Measurements from ENCODE around the gene PCDHGA12. TPM values are rescaled to one million over a fixed set of nuclear protein-coding genes. Genes with fewer than 3 reads are reported as not detected.

Gene PCDHGA12
- total RNA-seq, result 25.1 and 30.2 TPM in 2 replicates

DNA sequence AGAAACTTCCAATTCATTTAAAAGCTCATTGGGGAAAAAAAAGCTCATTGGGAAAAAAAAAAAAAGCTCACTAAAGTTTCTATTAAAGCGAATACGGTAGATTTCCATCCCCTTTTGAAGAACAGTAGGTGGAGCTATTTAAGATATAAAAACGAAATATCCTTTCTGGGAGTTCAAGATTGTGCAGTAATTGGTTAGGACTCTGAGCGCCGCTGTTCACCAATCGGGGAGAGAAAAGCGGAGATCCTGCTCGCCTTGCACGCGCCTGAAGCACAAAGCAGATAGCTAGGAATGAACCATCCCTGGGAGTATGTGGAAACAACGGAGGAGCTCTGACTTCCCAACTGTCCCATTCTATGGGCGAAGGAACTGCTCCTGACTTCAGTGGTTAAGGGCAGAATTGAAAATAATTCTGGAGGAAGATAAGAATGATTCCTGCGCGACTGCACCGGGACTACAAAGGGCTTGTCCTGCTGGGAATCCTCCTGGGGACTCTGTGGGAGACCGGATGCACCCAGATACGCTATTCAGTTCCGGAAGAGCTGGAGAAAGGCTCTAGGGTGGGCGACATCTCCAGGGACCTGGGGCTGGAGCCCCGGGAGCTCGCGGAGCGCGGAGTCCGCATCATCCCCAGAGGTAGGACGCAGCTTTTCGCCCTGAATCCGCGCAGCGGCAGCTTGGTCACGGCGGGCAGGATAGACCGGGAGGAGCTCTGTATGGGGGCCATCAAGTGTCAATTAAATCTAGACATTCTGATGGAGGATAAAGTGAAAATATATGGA is at the start of gene PCDHGA12:
Gene PCDHGA12 (plus strand): TSS at position 176 of the 782 bp plus-strand sequence. CDS start 253 bp downstream, at position 429.

DNA sequence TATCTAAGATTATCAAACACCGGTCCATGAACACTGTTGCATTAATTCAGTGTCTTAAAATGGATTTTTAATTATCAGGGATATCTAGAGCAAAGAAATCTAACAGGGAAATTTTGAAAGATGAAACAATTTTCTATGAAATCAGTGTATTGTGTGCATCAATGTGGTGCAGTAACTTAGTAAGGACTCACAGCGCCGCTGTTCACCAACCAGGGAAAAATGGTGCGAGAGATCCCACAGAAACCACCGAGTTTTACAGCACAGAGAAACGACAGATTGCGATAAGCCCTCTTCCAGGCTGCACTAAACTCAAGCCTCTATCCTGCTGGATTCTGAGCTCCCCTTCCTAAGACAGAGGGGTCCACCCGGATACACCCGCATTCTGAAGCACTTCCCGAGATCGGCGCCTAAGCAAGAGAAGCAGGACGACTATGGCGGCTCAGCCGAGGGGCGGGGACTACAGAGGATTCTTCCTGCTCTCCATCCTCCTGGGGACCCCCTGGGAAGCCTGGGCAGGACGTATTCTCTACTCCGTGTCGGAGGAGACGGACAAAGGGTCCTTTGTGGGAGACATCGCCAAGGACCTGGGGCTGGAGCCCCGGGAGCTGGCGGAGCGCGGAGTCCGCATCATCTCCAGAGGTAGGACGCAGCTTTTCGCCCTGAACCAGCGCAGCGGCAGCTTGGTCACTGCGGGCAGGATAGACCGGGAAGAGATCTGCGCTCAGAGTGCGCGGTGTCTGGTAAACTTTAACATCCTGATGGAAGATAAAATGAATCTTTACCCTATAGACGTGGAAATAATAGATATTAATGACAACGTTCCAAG is 47.6 kb upstream of the PCDHGA12 start, which contains the start of gene PCDHGA7:
Gene PCDHGA7 (plus strand): TSS at position 274 of the 826 bp plus-strand sequence. CDS start 158 bp downstream, at position 432.

GRCh38 chr5:141387557-141388311 is 42.6 kb upstream of the PCDHGA12 start, which contains the start of gene PCDHGB4:
Gene PCDHGB4, plus strand, starts transcription at chr5:141387698. Its CDS starts 187 bp downstream, at chr5:141387885.

GRCh38 chr5:141392429-141393198 is 37.7 kb upstream of the PCDHGA12 start, which contains the start of gene PCDHGA8:
Gene PCDHGA8, plus strand, starts transcription at chr5:141392633. Its CDS starts 181 bp downstream, at chr5:141392814.

GRCh38 chr5:141397756-141398551 is 32.4 kb upstream of the PCDHGA12 start, which contains the start of gene PCDHGB5:
Gene PCDHGB5, plus strand, starts transcription at chr5:141397947. Its CDS starts 181 bp downstream, at chr5:141398128.

DNA sequence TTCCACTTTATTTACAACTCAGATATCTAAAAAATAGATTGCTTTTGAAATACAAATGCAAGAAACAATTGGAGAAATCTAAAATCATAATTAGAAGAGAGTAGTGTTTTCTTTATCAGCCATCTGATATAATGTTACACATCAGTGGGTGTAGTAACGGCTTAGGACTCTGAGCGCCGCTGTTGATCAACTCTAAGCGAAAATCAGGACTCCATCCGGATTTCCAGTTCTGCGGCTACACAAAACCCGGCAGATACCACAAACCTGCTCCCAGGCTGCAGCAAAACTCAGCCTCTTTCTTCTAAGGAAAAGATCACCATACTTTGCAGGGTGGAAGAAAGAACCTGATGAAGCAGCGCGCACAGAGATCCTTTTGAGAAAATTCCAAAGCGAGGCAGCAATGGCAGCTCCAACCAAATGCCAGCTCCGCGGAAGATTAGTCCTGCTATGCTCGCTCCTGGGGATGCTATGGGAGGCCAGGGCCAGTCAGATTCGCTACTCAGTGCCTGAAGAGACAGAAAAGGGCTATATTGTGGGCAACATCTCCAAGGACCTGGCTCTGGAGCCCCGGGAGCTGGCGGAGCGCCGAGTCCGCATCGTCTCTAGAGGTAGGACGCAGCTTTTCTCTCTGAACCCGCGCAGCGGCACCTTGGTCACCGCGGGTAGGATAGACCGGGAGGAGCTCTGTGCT is 27.6 kb upstream of the PCDHGA12 start, which contains the start of gene PCDHGA9:
Gene PCDHGA9 (plus strand): TSS at position 226 of the 691 bp plus-strand sequence. CDS start 175 bp downstream, at position 401.

DNA sequence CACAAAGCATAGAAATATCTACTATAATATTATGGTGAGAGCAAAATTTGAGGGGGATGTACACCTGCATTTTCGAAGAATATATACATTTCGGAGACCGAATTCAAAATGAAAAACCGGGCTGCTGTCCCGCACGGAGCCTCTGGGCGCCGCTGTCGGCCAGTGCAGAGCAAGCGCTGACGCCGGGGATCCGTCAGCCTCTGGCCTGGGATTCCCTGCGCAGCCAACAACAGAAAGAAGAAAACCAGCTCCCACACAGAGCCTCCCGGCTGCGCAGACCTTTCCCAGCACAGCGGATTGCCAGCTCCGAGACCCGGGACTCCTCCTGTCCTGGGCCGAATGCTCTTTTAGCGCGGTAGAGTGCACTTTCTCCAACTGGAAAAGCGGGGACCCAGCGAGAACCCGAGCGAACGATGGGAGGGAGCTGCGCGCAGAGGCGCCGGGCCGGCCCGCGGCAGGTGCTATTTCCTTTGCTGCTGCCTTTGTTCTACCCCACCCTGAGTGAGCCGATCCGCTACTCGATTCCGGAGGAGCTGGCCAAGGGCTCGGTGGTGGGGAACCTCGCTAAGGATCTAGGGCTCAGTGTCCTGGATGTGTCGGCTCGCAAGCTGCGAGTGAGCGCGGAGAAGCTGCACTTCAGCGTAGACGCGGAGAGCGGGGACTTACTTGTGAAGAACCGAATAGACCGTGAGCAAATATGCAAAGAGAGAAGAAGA is 22.4 kb upstream of the PCDHGA12 start, which contains the start of gene PCDHGB6:
Gene PCDHGB6 (plus strand): TSS at position 232 of the 716 bp plus-strand sequence. CDS start 182 bp downstream, at position 414.

DNA sequence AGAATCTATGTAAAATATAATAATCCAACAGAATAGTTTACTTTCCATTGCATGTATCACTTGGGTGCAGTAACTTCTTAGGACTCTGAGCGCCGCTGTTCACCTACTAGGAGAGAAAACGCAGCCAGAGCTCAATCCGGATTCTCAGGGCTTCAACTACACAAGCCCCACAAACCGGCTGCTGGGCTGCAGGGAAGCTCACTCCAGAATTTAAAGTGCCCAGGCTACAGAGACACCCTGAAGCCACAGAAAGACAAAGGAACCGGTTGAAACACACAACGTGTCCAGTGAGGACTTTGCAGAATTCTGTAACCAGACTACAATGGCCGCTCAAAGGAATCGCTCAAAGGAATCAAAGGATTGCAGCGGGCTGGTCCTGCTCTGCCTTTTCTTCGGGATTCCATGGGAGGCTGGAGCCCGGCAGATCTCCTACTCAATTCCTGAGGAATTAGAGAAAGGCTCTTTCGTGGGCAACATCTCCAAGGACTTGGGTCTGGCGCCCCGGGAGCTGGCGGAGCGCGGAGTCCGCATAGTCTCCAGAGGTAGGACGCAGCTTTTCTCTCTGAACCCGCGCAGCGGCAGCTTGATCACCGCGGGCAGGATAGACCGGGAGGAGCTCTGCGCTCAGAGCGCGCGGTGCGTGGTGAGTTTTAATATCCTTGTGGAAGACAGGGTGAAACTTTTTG is 17.3 kb upstream of the PCDHGA12 start, which contains the start of gene PCDHGA10:
Gene PCDHGA10 (plus strand): TSS at position 134 of the 686 bp plus-strand sequence. CDS start 189 bp downstream, at position 323.

GRCh38 chr5:141417494-141418172 is 12.7 kb upstream of the PCDHGA12 start, which contains the start of gene PCDHGB7:
Gene PCDHGB7, plus strand, starts transcription at chr5:141417677. Its CDS starts 183 bp downstream, at chr5:141417860.

DNA sequence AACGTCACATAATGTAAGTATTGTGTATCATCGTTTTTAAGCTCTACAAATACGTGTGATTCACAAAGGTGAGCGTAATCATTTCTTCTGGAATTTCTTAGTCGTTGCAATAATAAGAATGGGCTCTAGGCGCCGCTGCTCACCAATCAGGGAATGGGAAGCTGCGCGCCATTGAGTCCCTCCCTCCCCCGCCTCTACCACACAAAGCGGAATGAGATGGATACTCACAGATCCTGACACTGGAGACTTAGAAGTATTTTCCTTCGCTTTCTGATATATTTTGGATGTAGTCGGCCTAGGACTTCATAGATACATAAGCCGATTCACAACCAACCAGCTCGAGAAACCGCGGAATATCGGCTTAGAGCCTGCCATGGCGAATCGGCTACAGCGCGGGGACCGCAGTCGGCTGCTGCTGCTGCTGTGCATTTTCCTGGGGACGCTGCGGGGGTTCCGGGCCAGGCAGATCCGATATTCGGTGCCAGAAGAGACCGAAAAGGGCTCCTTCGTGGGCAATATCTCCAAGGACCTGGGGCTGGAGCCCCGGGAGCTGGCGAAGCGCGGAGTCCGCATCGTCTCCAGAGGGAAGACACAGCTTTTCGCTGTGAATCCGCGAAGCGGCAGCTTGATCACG is 9.3 kb upstream of the PCDHGA12 start, which contains the start of gene PCDHGA11:
Gene PCDHGA11 (plus strand): TSS at position 197 of the 634 bp plus-strand sequence. CDS start 177 bp downstream, at position 374.

GRCh38 chr5:141475625-141476131 is 45.4 kb downstream of the PCDHGA12 start, which contains the start of gene PCDHGC3:
Gene PCDHGC3, plus strand, starts transcription at chr5:141475966. Its CDS starts 151 bp downstream, at chr5:141476117.

Other genes with a start within 250 kb of the PCDHGA12 start
- 3.1 and 4.4 TPM in 2 replicates for gene PCDHB16, start 248.1 kb upstream of the PCDHGA12 start, total RNA-seq
- 0.91 and 2.3 TPM in 2 replicates for gene PCDHB9, start 243.3 kb upstream of the PCDHGA12 start, total RNA-seq
- 2.2 and 2.5 TPM in 2 replicates for gene PCDHB10, start 238.2 kb upstream of the PCDHGA12 start, total RNA-seq
- 1.4 and 1.7 TPM in 2 replicates for gene PCDHB11, start 230.9 kb upstream of the PCDHGA12 start, total RNA-seq
- gene PCDHB12, start 221.8 kb upstream of the PCDHGA12 start, total RNA-seq, result 1.0 and 1.3 TPM in 2 replicates
- 2.7 and 4.0 TPM in 2 replicates for gene PCDHB13, start 216.6 kb upstream of the PCDHGA12 start, total RNA-seq
- 3.8 and 4.4 TPM in 2 replicates for gene PCDHB14, start 207.2 kb upstream of the PCDHGA12 start, total RNA-seq
- gene PCDHB15, start 185.1 kb upstream of the PCDHGA12 start, total RNA-seq, result 1.7 and 1.9 TPM in 2 replicates
- gene SLC25A2, start 126.5 kb upstream of the PCDHGA12 start, total RNA-seq, result 0.32 and 0.39 TPM in 2 replicates
- 61.7 and 84.2 TPM in 2 replicates for gene TAF7, start 109.7 kb upstream of the PCDHGA12 start, total RNA-seq
- 1.4 and 1.9 TPM in 2 replicates for gene PCDHGA1, start 100.0 kb upstream of the PCDHGA12 start, total RNA-seq
- gene PCDHGA2, start 91.7 kb upstream of the PCDHGA12 start, total RNA-seq, result 4.7 and 4.9 TPM in 2 replicates
- 3.7 and 6.2 TPM in 2 replicates for gene PCDHGA3, start 86.7 kb upstream of the PCDHGA12 start, total RNA-seq
- 4.1 and 6.1 TPM in 2 replicates for gene PCDHGB1, start 80.4 kb upstream of the PCDHGA12 start, total RNA-seq
- gene PCDHGA4, start 75.5 kb upstream of the PCDHGA12 start, total RNA-seq, result 6.7 and 8.9 TPM in 2 replicates
- gene PCDHGB2, start 70.5 kb upstream of the PCDHGA12 start, total RNA-seq, result 6.5 and 6.8 TPM in 2 replicates
- 5.6 and 6.5 TPM in 2 replicates for gene PCDHGA5, start 66.3 kb upstream of the PCDHGA12 start, total RNA-seq
- gene PCDHGB3, start 60.3 kb upstream of the PCDHGA12 start, total RNA-seq, result 8.4 and 8.6 TPM in 2 replicates
- 7.8 and 10.4 TPM in 2 replicates for gene PCDHGA6, start 56.6 kb upstream of the PCDHGA12 start, total RNA-seq
- gene PCDHGA7, start 47.8 kb upstream of the PCDHGA12 start, total RNA-seq, result 9.0 and 10.6 TPM in 2 replicates
- 24.4 and 26.2 TPM in 2 replicates for gene PCDHGB4, start 42.8 kb upstream of the PCDHGA12 start, total RNA-seq
- gene PCDHGA8, start 37.9 kb upstream of the PCDHGA12 start, total RNA-seq, result 5.6 and 5.7 TPM in 2 replicates
- gene PCDHGB5, start 32.6 kb upstream of the PCDHGA12 start, total RNA-seq, result 27.7 and 35.0 TPM in 2 replicates
- 10.1 and 11.1 TPM in 2 replicates for gene PCDHGA9, start 27.7 kb upstream of the PCDHGA12 start, total RNA-seq
- gene PCDHGB6, start 22.5 kb upstream of the PCDHGA12 start, total RNA-seq, result 7.9 and 9.5 TPM in 2 replicates
- 15.3 and 17.9 TPM in 2 replicates for gene PCDHGA10, start 17.5 kb upstream of the PCDHGA12 start, total RNA-seq
- 25.6 and 26.2 TPM in 2 replicates for gene PCDHGB7, start 12.8 kb upstream of the PCDHGA12 start, total RNA-seq
- 20.1 and 24.1 TPM in 2 replicates for gene PCDHGA11, start 9.5 kb upstream of the PCDHGA12 start, total RNA-seq
- gene PCDHGC3, start 45.5 kb downstream of the PCDHGA12 start, total RNA-seq, result 122 and 161 TPM in 2 replicates
- gene PCDHGC4, start 54.5 kb downstream of the PCDHGA12 start, total RNA-seq, result 5.6 and 6.4 TPM in 2 replicates
- gene PCDHGC5, start 58.6 kb downstream of the PCDHGA12 start, total RNA-seq, result 4.7 and 8.1 TPM in 2 replicates
- 17.8 and 25.5 TPM in 2 replicates for gene DIAPH1, start 188.5 kb downstream of the PCDHGA12 start, total RNA-seq
- gene HDAC3, start 206.3 kb downstream of the PCDHGA12 start, total RNA-seq, result 48.6 and 49.3 TPM in 2 replicates
- 1.8 and 2.0 TPM in 2 replicates for gene RELL2, start 206.5 kb downstream of the PCDHGA12 start, total RNA-seq
- gene FCHSD1, start 220.9 kb downstream of the PCDHGA12 start, total RNA-seq, result 20.2 and 29.4 TPM in 2 replicates

Measured in articular chondrocyte of knee joint (primary cell).